Measurements from ENCODE around the gene FAM25G.
"Not testable (repeated sequence)": the region's sequence is repeated elsewhere in the genome, so short reads cannot be mapped to it uniquely, and the experiment has no call there.

The FAM25G gene

DNA sequence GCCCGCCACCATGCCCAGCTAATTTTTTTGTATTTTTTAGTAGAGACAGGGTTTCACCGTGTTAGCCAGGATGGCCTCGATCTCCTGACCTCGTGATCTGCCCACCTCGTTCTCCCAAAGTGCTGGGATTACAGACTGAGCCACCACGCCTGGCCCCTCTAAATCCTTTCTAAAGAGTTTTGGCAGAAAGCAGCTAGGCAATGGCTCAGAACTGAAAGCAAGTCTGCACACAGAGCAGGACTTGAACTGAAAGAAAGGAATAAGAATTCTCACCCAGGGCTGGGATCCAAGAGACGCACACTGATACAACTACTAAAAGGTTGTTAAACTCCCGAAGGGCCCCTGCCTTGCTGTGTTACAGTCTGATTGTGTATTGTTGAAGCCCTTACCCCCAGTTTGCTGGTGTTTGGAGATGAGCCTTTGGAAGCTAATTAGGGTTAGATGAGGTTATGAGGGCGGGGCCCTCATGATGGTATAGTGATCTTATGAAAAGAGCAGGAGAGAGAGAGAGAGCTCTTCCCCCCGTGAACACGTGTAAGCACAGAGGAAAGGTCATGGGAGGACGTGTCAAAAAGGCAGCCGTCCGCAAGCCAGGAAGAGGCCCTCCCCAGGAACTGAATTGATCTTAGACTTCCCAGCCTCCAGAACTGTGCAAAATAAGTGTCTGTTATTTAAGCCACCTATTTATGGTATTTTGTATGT lies 26.1 kb downstream of the FAM25G start:
- not testable (repeated sequence) for DNase-seq (ENCODE audit: low read depth, low spot score)

DNA sequence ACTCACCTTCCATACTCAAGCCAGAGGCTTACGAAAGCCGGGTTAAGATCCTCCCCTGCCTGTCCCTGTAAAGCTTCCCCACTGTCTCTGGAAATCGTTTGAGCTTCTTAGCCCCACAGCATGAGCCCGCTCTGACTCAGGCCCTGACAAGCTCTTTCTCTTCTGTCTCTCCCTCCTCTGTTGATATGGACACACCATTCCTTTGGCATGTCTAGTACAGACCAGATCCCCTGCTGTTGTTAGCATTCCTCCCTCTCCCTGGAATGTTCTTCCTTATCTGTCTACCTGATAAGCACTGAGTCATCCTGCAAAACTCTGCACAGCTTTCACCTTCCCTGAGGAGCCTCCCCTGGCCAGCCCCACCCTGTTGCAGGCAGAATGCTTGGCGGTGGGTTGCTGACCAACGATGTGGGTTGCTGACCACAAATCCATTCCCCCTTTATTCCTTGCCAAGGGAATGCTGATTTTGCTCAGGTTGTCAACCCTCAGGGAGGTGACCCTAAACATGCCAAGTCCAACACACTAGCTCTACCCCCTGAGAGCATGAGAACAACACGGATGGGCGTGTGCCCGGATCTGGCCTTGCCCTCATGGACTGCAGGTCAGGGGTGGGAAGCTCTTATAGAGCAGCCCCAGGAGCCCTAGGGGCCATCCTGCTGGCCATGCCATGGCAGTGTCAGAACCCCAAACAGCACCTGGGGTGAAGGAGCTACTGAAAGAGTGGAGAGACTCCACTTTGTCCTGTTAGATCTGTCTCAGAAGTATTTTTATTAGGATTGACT lies 28.7 kb downstream of the FAM25G start:
- not testable (repeated sequence) for DNase-seq (ENCODE audit: low read depth, low spot score)

DNA sequence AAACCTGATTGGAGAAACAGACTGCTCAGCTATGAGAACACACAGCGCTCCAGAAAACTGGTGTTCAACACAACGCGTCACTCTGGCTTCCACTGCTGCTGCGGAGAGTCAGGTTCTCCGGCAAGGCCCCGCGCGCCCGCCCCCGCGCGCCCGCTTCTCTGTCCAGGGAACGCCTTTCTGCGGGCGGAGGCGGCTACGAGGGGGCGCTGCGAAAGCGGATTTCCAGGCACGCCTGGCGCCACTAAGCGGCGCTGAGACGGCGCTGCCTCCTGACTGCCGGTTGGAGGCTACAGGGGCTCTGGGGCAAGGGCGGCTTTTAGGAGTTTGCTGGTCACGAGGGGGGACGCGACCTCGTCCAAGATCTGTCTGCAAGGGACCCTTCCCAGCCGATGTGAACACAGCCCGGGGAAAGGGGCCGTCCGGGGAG lies 30.2 kb downstream of the FAM25G start:
- DNase-seq (ENCODE audit: low read depth, low spot score), result not testable (repeated sequence)

- DNase-seq (ENCODE audit: low read depth, low spot score), result no peak
These were observed 32.9 kb downstream of the FAM25G start for GRCh38 chr10:47458466-47459154.

GRCh38 chr10:47457826-47458225 lies 33.7 kb downstream of the FAM25G start:
- DNase-seq (ENCODE audit: low read depth, low spot score), result no peak

DNA sequence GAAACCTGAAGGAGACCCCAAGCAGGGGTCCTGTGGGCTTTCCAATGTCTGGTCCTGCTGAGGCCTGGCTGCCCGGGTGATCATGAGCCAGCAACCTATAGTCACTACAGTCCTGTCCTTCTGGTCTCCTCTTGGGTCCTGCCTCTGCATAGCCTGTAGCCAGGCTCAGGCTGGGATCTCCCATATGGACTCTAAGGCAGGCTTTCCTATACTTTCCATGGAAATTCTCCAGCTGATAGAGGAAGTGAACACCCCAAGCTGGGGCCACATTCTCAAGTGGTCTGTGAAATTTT lies 34.0 kb downstream of the FAM25G start:
- DNase-seq (ENCODE audit: low read depth, low spot score), result no peak

GRCh38 chr10:47456794-47457527 lies 34.5 kb downstream of the FAM25G start:
- no peak for DNase-seq (ENCODE audit: low read depth, low spot score)

DNA sequence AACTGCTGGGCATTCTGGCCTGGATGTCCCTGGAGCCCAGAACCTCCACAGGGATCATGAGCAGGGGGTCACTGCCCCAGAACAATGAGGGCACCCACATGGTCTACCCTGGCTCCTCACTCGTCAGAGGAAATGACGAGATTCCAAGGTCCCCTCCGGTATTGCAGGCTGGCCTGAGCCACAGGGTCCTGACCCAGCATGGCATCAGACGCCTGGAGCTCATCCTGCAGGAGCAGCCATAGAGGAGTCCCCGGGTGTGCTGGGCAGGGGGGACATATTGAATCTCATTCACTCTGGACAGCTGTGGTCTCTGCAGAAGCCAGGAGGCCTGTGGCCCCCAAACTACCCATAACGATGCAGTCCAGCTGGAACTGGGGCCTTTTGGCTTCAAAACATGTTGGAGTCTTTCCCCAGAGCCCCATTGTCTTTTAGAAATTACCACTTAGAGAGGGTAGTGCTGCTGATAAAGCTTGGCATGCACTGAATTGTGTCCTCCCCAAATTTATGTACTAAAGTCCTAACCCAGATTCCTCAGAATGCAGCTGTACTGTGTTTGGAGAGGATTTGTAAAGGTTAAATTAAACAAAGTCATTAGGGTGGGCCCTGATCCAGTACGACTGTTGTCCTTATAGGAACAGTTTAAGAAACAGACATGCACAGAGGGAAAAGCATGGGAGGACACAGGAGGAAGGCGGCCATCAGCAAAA lies 35.3 kb downstream of the FAM25G start:
- DNase-seq (ENCODE audit: low read depth, low spot score), result no peak

DNA sequence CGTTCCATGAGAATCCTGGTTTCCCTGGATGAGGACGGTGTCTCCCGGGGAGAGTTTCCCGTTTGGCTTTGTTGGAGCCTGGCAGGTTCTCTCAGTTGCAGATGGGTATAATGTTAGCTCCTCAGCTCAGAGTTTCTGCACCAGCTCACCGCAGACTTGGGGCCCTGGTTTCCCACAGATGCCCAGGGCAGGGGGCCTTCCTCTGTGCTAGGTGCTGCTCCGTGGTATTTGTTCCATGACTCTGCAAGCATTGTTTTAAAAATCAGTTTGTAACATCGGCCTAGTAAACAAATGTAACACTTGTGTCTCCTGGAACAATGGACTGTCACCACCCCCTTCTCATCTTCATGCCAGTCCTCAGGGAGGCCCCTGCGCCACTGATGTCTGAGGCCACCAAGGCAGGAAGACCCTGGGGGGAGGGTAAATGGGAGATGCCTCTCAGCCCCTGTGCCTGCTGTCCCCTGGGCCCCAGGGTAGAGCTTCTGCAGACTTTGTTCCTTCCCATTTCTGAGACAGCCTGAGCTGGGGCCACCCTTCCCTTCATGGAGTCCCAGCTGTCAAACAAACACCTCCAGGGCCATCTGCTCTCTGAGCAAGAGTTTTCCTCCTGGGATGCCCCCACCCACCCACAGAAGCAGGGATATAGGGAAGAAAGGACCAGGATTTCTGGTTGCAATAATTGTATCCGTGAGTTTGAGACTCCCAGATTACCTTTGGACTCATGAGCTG lies 36.0 kb downstream of the FAM25G start:
- DNase-seq (ENCODE audit: low read depth, low spot score), result not testable (repeated sequence)

DNA sequence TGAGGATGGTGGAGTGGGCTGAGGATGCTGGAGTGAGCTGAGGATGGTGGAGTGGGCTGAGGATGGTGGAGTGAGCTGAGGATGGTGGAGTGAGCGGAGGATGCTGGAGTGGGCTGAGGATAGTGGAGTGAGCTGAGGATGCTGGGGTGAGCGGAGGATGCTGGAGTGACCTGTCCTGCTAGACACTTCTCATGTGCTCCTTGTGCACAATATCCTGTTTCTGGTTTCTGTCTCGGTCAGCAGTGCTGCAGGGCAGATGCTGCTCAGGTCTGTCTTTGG lies 36.8 kb downstream of the FAM25G start:
- no peak for DNase-seq (ENCODE audit: low read depth, low spot score)

GRCh38 chr10:47454008-47454779 lies 37.3 kb downstream of the FAM25G start:
- DNase-seq (ENCODE audit: low read depth, low spot score), result no peak

- DNase-seq (ENCODE audit: low read depth, low spot score), result no peak
These were observed 38.1 kb downstream of the FAM25G start for GRCh38 chr10:47453141-47454007.

DNA sequence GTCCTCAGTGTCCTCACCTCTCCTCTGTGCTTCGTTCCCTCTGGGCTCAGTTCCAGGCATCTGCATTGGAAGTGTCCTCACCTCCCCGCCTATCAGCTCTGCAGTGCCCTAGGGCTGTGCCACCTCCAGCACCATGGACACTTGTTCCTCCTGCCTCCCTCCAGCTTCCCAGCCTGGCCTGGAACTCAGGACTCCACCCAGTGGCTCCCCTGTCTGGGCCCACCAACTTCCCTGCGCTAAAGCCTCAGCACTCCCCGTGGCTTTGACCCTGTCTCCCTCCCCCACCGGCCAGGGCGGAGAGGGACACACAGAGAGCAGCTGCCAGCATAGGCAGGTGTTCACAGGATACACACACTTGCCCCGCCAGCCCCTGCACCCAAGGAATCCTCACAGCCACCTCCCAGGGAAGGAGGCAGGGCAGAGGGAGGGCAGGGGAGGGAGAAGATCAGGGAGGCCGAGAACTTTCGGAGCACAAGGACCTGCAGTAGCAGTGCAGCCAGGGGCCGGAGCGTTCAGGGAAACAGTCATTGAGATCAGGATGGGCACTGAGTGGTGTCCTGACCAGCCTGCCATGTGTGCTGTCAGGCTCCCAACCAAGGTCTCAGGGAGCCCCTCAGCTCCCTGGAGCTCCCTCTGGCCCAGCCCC lies 38.9 kb downstream of the FAM25G start:
- no peak for DNase-seq (ENCODE audit: low read depth, low spot score)

DNA sequence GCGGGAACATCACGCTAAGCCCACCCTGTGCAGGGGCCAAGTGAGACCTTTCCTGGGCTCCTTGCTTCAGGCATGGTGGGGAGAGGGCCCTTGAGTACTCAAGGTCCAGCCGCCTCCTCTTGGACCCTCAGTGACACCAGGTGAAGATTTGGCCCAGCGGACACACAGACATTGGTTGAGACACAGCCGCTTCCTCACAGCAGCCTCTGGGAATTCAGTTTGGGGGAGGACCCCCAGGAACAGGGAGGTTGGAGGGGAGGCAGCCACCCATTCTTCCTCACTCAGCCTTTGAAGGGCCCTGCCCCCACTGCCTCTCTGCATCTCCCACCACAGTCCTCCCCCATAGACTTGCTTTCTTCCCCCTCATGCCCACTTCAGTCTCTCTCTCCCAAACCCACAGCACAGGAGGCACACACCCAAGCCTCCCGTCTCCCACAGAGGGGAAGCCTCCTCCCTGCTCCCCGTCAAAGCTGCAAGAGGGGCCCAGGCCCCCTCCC lies 39.5 kb downstream of the FAM25G start:
- DNase-seq (ENCODE audit: low read depth, low spot score), result no peak

DNA sequence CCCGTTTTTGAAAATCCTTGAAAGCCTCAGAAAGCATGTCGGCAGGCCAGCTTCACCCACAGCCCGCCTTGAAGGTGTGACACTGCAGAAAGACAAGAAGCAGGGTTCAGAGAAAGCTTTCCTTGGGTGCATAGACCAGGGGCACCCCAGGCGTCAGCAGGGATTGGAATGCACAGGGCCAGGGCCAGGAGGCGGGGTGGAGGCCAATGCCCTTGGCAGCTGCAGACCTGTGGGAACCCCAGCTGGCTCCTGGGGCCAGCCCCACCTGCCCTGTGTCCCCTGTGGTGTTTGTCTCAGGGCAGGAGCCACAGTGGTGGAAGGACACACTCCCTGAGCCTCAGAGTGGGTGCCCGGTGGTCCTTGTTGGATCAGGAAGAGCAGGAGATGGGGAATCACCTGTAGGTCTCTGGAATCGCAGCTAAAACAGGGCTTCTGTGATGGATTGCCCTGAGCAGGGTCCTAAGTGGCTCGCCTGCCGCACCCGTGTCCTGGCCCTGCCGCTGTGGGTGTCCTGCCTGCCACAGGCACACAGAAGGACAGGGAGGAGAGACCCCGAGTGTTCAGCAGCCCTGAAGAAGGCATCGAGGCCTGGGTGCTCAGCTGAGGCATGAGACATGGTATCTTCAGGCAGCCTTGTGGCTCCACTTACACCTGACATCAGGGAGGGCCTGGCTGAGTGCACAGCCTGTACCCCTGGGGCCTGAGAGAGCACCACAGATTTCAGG lies 40.1 kb downstream of the FAM25G start:
- no peak for DNase-seq (ENCODE audit: low read depth, low spot score)

GRCh38 chr10:47450442-47450841 lies 41.1 kb downstream of the FAM25G start:
- DNase-seq (ENCODE audit: low read depth, low spot score), result no peak

- no peak for DNase-seq (ENCODE audit: low read depth, low spot score)
These were observed 41.5 kb downstream of the FAM25G start for GRCh38 chr10:47449979-47450378.

Measured in iPS DF 19.7 (cell line).